Activated CD8-positive, alpha-beta memory T cell treated with anti-CD3 and anti-CD28 coated beads, Interleukin-2, amount 50 U/mL, for 48 hours (primary cell): Measurements from ENCODE around the gene PLPPR3.

ENCODE experiments used
- DNase-seq: peaks from one replicate; pipeline ENCODE4 v3.0.0-alpha.2; 2020

Gene PLPPR3

DNA sequence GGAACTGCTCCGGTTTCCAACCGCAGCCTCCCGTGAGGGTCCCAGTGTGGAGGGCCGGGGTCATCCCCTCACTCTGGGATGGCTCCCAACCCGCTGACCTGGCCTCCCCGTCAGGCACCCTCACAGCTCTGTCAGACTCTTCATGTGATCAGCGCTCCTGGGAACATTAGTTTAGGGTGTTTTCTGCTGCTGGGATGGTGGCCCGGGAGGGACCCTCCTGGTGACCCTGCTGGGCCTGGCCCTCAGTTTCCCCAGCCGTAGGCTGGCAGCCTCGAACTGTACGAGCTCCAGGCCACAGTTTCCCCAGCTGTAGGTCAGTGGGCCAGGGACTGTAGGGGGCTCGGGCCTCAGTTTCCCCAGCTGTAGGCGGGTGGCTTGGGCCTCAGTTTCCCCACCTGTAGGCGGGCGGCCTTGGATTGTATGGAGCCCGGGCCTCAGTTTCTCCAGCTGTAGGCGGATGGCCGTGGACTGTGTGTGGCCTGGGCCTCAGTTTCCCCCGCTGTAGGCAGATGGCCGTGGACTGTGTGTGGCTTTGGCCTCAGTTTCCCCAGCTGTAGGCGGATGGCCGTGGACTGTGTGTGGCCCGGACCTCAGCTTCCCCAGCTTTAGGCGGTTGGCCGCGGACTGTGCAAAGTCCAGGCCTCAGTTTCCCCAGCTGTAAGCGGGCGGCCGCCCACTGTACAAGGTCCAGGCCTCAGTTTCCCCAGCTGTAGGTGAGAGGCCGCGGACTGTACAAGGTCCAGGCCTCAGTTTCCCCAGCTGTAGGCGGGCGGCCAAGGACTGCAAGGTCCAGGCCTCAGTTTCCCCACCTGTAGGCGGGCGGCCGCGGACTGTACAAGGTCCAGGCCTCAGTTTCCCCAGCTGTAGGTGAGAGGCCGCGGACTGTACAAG, 25.8 kb downstream of the PLPPR3 start:
- DNase-seq = no peak

DNA sequence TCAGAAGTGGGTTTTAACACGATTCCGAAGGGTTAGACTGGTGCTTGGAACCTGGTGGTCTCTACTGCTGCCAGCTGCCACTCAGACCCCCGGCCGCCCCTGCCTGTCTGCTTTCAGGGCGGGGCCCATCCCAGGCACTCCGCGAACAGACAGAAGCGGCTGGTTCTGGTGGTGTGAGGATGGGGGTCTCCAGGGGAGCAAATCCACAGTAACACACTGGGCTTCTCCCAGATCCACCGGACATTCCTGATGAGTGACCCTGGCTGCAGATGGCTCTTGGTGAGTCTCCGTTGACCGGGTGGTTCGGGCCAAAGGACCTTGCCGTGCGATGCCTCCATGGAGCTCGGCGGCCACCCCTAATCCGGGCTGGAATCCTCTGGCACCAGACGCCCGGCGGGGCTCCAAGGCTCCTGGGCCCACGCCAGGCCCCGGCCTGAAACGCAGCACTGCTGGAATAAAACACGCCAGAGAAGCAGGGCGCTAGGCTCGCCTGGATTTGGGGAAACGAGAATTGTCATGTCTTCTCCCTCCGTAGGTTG, 26.6 kb downstream of the PLPPR3 start:
- DNase-seq = no peak

DNA sequence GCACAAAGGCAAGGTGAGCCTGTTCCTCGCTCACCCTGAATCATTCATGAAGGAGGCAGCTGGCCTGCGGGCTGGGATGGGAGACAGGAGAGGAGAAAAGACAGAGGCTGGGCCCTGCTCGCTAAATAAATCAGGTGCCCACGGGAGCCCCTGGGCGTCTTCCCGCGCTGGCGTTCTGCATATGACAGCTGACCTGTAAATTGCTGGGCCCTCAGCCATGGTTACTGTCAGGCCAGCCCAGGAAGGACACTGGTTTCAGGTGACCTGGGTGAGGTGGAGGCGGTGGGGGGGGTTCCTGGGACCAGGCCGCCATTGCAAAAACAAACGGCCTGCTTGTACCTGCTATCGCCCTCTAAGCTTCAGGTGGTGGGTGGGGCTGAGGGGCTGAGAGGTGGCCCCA, 27.9 kb downstream of the PLPPR3 start:
- no peak for DNase-seq

DNA sequence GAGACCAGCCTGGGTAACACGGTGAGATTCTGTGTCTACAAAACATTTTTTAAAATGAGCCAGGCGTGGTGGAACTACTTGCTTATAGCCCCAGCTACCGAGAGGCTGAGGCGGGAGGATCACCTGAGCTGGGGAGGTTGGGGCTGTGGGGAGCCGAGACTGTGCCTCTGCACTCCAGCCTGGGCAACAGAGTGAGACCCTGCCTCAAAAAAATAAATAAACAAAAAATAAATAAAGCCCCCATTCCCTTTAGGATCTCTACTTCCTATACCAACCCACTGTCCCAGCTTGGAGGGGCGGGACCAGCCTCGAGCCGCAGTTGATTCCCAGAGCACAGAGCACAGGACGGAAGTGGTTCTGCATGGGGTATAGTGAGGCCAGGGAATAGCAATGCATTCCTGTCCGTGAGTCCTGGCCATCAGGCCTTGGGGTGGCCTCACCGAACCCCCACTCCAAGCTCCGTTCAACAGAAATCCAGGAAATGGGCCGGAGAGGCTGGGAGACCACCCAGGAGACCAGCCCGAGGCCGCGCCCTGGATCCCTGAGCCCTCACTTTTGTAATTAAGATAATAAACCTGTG, 29.4 kb downstream of the PLPPR3 start:
- DNase-seq = no peak

DNA sequence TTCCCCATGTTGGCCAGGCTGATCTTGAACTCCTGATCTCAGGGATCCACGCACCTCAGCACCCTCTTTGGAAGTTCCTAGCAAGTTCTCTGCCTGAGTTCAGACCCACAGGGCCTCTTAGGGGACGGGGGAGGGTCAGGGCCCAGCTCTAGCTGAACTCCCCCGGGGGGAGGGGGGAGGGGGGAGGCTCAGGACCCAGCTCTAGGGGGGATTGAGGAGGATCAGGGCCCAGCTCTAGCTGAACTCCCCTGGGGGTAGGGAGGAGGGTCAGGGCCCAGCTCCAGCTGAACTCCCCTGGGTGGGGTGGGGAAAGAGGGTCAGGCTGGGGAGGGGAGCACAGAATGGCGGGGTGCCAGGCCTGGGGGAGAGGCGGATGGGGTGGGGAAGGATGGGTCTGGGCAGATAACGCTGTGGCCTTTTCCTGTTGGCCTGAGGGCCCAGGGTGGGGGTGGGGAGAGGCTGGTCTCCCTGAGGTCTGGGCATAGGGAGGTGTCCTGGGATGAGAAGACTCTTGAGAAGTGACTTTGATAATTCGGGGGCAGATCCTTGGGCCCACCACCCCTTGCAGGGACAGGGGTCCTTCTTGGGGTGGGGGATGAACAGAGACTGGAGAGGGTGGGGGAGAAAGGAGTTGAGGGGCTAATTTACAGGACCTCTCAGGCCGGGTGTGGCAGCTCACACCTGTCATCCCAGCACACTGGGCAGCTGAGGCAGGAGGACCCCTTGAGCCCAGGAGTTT, 30.0 kb downstream of the PLPPR3 start:
- DNase-seq = no peak

DNA sequence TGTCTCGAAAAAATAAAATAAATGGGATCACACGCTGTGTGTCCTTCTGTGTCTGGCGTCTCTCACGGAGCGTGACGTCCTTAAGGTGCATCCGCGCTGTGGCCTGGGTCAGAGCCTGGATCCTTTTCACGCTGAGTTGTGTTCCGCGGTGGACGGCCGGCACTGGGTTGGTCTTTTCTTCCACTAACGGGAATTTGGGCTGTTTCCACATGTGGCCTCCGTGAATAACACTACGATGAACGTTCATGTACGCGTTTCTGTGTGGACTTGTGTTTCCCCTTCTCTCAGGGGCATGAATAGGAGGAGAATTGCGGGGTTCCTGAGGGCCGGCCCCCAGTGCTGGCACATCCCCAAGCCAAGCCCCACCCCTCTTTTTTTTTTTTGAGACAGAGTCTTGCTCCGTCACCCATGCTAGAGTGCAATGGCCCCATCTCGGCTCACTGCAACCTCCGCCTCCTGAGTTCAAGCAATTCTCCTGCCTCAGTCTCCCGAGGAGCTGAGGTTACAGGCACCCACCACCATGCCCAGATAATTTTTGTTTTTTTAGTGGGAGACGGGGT, 30.7 kb downstream of the PLPPR3 start:
- DNase-seq = no peak

DNA sequence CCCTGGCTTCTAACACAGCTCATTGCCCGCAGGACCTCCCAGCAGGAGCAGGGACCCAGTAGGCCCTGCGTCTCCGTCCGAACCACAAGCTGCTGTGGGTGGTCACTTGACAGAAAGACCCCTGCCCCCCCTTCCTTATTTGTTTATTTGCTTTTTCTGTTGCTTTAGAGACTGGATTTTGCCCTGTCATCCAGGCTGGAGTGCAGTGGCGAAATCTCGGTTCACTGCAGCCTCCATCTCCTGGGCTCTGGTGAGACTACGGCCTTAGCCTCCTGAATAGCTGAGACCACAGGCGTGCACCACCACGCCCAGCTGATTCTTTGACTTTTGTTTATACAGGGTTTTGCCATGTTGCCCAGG, 32.1 kb downstream of the PLPPR3 start:
- no peak for DNase-seq

DNA sequence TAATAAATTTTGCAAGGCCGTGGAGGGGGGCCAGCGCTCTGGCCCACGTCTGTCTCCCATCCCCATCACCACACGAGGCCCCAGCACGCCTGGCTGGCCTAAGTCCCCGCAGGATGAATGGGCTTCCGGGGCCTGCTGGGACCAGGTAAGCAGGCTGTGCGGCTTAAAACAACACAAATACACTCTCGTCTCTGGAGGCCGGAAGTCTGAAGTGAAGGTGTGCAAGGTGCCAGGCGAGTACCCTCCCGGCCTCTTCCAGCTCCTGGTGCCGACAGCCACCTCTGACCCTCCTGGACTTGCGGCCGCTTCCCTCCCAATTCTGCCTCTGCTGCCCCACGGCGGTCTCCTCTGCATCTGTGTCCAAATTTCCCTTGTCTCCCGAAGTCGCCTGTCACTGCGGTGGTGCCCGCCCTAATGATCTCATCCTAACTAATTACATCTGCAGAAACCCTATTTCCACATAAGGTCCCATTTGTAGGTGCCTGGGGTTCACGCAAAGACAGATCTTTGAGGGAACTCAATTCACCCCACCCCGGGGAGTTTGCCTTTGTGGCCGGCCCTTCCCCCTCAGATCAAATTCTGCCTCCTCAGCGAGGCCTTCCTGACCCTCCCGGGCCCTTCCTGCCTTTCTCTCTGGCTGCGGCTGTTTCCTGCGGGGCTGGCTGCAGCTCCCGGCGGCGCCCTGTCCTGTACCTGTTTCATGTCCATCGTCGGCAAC, 32.6 kb downstream of the PLPPR3 start:
- no peak for DNase-seq

DNA sequence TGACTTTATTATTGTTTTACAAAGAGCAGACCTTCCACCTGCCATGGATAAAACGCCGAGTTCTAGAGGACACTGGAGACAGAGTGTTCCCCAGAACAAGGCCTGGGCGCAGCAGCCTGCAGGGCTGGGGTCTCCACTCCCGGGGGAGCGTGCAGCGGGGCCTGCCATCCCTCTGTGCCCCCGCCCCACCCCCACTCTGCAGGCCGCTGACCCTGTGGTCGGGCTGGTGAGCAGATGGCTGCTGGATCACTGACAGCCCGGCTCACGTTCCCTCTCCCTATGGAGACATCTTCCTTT, 33.1 kb downstream of the PLPPR3 start:
- DNase-seq = no peak

DNA sequence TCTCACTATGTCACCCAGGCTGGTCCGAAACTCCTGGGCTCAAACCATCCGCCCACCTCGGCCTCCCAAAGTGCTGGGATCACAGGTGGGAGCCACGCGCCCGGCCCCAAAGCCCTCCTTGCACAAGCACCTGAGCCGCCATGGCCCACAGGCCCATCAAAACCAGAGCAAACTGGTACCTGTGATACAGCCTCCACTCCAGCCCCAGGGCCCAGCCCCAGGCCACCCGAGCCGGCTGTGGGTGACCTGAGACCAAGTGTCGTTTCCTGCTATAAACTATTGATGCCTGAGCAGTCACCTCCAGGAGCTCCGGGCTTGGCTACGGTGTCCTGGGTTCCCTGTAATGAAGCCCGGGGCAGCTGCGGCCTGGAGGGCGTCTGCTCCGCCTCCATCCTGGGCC, 34.2 kb downstream of the PLPPR3 start:
- DNase-seq = no peak

DNA sequence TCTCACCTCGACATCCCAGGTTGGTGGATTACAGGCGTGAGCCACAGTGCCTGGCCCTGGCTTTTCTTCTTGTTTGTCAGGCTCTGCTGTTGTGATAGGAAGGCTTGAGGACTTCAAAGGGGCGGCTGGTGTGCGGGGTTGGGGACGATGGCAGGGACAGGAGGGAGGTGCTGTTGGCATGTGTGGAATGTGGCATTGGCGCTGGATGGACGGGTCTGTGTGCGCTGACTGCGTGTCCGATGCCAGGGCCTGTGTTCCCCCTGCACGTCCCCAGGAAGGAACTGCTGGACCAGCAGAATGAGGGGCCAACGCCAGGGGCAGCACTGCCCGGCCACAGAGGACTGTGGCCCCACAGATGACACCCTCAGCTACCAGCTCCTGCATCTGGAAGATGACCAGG, 37.2 kb downstream of the PLPPR3 start:
- no peak for DNase-seq

DNA sequence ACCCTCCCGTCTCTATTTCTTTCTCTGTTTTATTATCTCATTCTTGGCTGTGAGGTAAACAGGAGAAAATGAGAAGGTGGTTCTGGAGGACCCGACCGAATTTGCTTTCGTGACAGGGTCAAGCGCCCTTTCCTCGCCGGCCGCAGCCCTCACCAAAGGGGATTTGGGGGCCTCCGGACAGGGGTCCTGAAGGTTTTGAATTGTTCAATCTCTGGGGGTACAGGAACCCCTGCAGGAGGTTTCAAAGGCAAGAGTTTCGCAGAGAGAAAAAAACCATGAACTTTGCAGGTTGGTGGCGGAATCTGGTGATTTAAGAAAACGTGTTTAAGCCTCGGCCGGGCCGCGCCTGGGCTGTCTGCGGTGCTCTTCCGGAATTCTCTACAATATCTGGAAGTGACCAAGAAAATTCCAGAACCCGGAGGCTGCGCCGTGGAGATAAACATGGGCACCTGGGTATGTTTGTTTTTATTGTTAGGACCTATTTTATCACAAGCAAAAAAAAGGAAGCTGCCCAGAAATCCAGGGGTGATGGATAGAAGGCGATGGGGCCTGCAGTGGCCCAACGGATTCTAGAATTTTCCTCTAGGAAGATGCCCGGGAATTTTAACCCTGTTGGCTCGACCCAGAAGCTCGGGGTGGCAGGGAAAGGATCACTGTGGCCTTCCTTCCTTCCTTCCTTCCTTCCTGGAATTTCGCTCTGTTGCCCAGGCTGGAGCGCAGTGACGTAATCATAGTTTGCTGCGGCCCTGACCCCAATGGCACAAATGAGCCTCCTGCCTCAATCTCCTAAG, 38.7 kb downstream of the PLPPR3 start:
- DNase-seq = no peak

DNA sequence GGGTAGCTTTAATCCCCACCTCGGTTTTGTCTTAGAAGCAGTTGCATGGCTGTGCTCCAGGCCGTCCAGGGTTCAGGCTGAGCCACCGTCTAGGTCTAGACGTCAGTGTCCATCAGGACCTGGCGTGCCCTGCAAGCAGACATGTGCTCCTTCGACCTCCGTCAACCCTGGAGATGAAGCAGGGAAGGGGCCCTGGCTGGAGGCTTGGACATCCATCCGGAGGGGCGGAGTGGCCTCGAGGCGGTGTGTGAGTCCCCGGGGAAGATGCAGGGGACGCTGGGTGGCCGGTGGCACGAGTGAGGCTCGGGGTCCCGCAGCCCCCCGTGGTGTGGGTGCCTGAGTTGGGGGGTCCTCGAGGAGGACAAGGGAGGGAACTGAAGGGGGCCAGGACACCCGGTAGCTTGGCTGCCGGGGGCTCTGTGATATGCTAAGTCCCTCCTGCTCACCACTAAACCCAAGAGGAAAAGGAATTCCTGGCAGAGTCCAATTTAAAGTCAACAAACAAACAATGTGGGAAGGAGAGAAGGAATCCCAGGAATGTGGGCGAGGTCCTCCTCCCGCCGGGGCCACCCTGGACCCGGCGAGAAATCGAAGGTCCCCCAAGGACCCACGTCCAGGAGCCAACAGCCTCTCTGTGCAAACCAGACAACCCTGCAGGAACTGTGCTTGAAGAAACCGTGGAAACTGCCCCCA, 39.4 kb downstream of the PLPPR3 start:
- no peak for DNase-seq

DNA sequence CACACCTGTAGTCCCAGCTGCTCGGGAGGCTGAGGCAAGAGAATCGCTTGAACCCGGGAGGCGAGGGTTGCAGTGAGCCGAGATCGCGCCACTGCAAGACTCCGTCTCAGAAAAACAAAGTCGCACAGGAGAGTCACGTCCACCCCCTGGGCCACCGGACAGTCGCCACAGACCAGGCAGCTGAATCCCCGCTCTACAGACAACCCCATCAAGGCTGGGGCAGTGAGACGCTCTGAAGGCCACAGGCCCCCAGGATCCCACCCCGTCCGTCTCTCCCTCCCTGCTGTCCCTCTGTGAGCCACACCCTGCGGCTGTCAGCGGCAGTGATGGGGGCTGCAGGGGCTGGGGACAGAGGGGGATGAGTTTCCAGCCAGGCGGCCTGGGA, 40.0 kb downstream of the PLPPR3 start:
- DNase-seq = no peak

DNA sequence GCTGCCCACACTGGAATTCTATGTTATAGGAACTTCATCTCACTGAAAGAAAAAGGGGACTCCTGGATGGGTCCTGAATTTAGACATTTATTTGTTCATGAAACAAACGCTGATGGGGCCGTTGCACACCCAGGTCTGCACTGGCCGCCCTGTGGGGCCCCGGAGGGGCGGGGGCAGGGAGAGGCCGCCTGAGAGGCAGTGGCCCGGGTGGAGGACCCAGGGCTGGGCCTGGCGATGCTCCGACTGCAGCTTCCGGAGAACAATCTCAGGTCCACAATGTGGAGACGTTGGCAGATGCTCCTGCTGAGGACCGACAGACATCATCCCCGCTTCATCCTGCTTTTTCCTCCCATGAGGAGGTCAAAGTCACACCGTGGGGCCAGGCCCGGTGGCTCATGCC, 40.8 kb downstream of the PLPPR3 start:
- no peak for DNase-seq

DNA sequence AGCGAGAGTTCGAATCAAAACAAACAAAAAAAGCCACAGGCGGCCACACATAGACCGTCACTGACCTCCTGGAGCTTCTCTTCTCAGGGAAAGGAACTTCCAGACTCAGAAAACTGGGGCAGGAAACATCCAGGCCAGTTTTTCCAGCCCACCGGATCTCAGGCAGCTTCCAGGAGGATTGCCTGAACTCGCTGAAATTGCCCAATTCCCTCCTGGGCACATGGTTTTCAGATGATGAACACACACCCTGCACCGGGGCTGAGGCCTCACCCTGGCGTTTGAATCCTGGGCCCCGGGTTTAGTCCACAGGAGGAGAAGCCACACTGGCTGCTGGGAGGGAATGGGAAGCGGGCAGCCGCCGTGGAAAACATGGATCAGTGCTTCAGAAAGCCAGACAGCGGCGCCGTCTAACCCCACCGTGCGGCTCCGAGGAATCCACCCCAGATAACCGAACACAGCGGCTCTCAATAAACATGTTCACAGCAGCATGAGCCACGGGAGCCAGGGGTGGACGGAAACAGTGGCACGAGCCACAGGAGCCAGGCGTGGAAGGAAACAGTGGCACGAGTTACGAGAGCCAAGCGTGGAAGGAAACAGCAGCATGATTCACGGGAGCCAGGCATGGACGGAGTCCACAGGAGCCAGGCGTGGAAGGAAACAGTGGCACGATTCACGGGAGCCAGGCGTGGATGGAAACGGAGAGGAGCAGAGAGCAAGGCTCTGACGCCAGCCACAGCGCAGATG, 42.7 kb downstream of the PLPPR3 start:
- DNase-seq = no peak

DNA sequence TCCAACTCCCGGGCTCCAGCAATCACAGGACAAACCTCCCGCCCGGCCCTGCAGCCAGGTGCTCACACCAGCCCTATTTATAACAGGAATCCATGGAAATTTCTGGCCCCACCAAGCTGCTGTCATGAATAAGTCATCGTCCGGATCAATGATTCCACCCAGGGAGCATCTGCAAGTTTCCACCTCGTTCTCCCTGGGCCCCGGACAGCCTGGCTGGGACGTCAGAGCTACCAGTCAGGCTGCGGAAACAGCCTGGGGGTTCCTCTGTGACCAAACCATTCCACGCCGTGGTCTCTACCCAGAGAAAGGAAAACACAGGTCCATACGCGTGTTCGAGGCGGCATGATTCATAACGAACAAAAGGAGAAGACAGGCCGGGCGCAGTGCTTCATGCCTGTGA, 45.2 kb downstream of the PLPPR3 start:
- DNase-seq = no peak

DNA sequence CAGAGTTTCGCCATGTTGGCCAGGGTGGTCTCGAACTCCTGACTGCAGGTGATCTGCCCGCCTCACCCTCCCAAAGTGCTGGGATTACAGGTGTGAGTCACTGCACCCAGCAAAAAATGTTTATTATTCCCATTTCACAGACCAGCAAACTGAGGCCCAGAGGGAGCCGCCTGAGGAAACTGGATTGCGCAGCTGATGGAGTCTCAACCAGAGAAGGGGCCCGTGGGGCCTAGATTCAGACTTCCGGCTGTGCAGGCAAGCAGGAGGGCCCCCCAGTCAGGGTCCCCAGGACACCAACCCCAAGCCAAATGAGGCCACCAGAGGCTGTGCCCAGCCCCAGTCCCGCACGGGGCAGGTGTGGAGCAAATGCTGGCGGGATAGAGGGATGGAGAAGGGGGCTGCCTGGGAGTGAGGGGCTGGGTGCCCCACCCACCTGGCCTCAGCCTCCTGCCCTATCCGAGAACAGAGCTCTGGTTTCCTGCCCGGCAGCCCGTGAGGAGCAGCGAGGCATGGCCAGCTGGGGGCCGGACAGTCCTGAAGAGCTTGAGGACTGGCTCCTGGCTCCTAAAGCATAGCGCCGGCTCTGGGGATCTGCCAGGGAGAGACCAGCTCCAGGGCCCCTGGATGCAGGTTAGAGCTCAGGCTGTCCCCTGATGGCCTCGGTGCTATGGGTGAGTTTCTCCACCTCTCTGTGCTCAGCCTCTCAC, 48.9 kb downstream of the PLPPR3 start:
- no peak for DNase-seq

DNA sequence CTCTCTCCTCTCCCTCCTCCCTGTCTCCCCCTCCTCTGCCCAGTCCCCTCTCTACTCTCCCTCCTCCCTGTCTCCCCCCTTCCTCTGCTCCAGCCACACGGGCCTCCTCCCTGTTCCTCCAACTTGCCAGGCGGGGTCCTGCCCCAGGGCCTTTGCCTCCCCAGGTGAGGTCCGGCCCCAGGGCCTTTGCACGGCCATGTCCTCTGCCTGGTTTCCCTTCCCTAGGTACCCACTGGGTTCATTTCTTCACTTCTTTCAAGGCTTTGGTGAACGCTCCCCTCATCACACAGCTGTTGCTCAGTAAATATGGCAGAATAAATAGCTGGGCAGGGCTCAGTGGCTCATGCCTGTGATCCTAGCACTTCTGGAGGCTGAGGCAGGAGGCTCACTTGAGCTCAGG, 49.7 kb downstream of the PLPPR3 start:
- no peak for DNase-seq

DNA sequence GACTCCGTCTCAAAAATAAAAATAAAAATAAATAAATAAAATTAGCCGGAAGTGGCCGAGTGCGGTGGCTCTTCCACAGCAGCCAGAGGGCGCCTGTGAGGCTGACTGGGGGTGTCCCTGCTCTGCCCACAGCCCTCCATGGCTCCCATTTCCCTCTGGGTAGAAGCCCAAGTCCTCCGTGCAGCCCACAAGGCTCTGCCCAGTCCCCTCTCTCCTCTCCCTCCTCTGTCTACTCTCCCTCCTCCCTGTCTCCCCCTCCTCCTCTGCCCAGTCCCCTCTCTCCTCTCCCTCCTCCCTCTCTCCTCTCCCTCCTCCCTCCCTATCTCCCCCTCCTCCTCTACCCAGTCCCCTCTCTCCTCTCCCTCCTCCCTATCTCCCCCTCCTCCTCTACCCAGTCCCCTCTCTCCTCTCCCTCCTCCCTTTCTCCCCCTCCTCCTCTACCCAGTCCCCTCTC, 50.4 kb downstream of the PLPPR3 start:
- no peak for DNase-seq
